MCF 10A (cell line): ENCODE measurements around the gene FAM124B. TPM values are rescaled to one million over a fixed set of nuclear protein-coding genes. Genes with fewer than 3 reads are reported as not detected.

ENCODE experiments used
- BruUV-seq: library from RNA; stranded (reverse); fragments of 400-500 nt; replicated peaks from 2 replicates; lab custom pipeline; 2021; lab: Mats Ljungman, UMichigan
- CTCF ChIA-PET: fragments of 300-600 bp; sonication (Branson Sonifier 250); formaldehyde crosslinking; extraction: SDS; loops from one replicate; lab custom pipeline; 2021; ENCODE audit warnings: antibody characterized with exemption, inconsistent platforms; lab: Yijun Ruan, JAX
- POLR2A ChIA-PET: fragments of 300-600, 350-650 bp; sonication (Branson Sonifier 250); formaldehyde crosslinking; extraction: SDS; loops from one replicate; lab custom pipeline; 2020; ENCODE audit warnings: antibody characterized with exemption, inconsistent platforms; lab: Yijun Ruan, JAX
- DNase-seq: peaks from one replicate; pipeline ENCODE4 v3.0.0-alpha.2; 2018; ENCODE audit not compliant: unreplicated experiment
- H3K27ac Mint-ChIP-seq: one replicate; pipeline ENCODE4 v1.8.0; 2022; ENCODE audit warnings: mild to moderate bottlenecking, low read depth, mixed read lengths; ENCODE audit not compliant: unreplicated experiment
- H3K27me3 Mint-ChIP-seq: one replicate; pipeline ENCODE4 v1.8.0; 2022; ENCODE audit warnings: mixed read lengths; ENCODE audit not compliant: insufficient read depth, unreplicated experiment
- H3K36me3 Mint-ChIP-seq: one replicate; pipeline ENCODE4 v1.8.0; 2022; ENCODE audit warnings: mild to moderate bottlenecking, moderate library complexity, mixed read lengths; ENCODE audit not compliant: insufficient read depth, unreplicated experiment
- H3K4me1 Mint-ChIP-seq: one replicate; pipeline ENCODE4 v1.8.0; 2022; ENCODE audit warnings: mixed read lengths; ENCODE audit not compliant: insufficient read depth, unreplicated experiment
- H3K4me3 Mint-ChIP-seq: one replicate; pipeline ENCODE4 v1.8.0; 2022; ENCODE audit warnings: mild to moderate bottlenecking, moderate library complexity, mixed read lengths; ENCODE audit not compliant: unreplicated experiment
- H3K9me3 Mint-ChIP-seq: one replicate; pipeline ENCODE4 v1.8.0; 2022; ENCODE audit warnings: mixed read lengths; ENCODE audit not compliant: unreplicated experiment
- CTCF ChIP-seq: fragments of 200-600 bp; IDR thresholded peaks from one replicate; pipeline ENCODE4 v1.8.0; 2022; ENCODE audit warnings: antibody characterized with exemption, mild to moderate bottlenecking; ENCODE audit not compliant: unreplicated experiment
- intact Hi-C: fragments of 100-400 bp; cut with micrococcal nuclease; formaldehyde crosslinking; loops from 2 replicates; pipeline ENCODE4 v1.14.1; 2022
- total RNA-seq: library from RNA; stranded (reverse); gene quantifications from 2 replicates; pipeline ENCODE4 v1.2.3, GENCODE V29; 2022

The FAM124B gene
- total RNA-seq, 1 experiment from 2014 or later: not detected

- no TSS peak for BruUV-seq
- Mint-ChIP-seq H3K4me1 (peaks cover 13% of the 10 kb centered on the region), H3K27ac (no peak overlapping the region), H3K9me3 (no peaks in the 10 kb centered on the region), H3K36me3 (no peaks in the 10 kb centered on the region), H3K27me3 (no peaks in the 10 kb centered on the region), H3K4me3 (no peak overlapping the region)
- no peak for DNase-seq
- CTCF ChIA-PET: interaction anchor here (0.6 to 1.1 kb wide), 2 partner anchors 288 to 289 kb away, joined by 3 read pairs; no protein-coding TSS in a partner anchor
- no peak for TF ChIP-seq CTCF
- intact Hi-C loops: no loop called here
- POLR2A ChIA-PET: no interaction called here
Observed at GRCh38 chr2:224362094-224362493, 39.8 kb downstream of the FAM124B start.

DNA sequence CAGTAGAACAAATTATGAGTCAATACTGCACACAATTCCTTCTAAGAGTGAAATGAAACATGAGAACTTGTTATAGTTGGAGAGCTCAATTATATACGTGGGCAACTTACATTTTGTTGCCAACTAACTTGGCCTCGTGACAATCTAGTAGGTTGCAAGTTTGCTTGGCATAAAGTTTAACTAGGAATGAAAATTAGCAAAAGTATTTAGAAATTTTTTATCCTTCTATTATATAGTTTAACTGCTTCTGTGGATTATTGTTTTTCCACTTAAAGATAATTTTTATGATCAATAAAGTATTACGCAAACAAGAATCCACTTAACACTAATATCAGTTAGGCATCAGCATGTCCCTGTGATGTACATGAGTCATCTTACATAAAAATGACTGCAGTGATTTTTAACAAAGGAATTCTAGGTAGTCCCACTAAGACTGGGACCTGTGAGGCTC lies 41.1 kb downstream of the FAM124B start:
- CTCF ChIA-PET: interaction anchor here (0.6 to 4.4 kb wide), 7 partner anchors 10 to 295 kb away, joined by 3 to 33 read pairs (median 3); no protein-coding TSS in a partner anchor
- BruUV-seq: no TSS peak

GRCh38 chr2:224359569-224359968 lies 42.3 kb downstream of the FAM124B start:
- TF ChIP-seq CTCF: peak; percentile 10
- Mint-ChIP-seq H3K4me3 (no peak overlapping the region), H3K27ac (peak overlapping the region; percentile 27), H3K4me1 (peaks cover 7% of the 10 kb centered on the region), H3K36me3 (no peaks in the 10 kb centered on the region), H3K9me3 (no peaks in the 10 kb centered on the region), H3K27me3 (peaks cover 13% of the 10 kb centered on the region)
- intact Hi-C loops: loop anchor here (10.0 kb wide), 1 partner anchor 755 kb away; no protein-coding TSS in a partner anchor
- ChIA-PET CTCF (interaction anchor here (0.6 to 4.4 kb wide), 7 partner anchors 9 to 418 kb away, joined by 3 to 33 read pairs (median 11); no protein-coding TSS in a partner anchor), POLR2A (no interaction called here)
- BruUV-seq: no TSS peak
- DNase-seq: peak; percentile 20

More for the DNA sequence above, 41.1 kb downstream of the FAM124B start:
- Mint-ChIP-seq H3K36me3 (no peaks in the 10 kb centered on the region), H3K27ac (peak overlapping the region; percentile 27), H3K4me3 (no peak overlapping the region), H3K27me3 (peaks cover under 1% of the 10 kb centered on the region), H3K4me1 (peaks cover 7% of the 10 kb centered on the region), H3K9me3 (no peaks in the 10 kb centered on the region)
- peak; percentile 78 for DNase-seq
- POLR2A ChIA-PET: interaction anchor here (0.5 to 1.7 kb wide), 4 partner anchors 10 to 275 kb away, joined by 3 to 4 read pairs (median 3); no protein-coding TSS in a partner anchor
- no peak for TF ChIP-seq CTCF
- intact Hi-C loops: no loop called here

DNA sequence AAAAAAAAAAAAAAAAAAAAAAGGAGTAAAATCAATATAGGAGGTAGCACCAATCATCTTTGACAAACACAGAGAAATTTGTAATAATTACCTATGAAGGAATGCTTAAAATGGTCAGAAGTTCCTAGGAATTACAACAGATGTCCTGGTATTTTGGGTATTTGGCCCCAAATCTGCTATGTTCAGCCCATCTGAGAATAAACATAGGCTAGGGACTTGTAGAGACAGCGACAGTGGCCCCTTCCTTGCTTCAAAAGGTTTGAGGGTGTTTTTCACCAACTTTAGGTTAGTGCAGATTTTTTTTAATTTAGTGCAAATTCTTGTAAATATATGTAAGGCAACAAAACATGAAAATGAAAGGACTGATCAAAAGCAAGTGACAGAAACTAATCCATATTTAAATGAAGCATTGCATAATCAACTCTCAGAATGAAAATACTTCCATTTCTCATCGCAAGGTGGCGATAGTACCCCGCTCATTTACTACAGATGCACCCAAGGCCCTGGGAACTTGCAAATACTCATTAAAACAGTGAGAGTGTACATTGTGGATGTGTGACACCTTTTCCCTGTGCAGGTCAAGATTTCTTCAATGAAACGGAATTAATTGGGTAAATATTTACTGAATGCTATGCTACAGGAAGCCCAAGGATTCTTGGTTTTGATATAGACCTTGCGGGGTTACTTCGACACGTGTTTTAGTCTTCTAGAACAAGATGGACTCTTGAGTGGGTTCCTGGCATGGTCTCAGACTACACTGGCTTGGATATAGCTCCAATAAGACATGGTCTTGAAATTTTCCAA lies 44.6 kb downstream of the FAM124B start:
- peaks cover 26% of the 10 kb centered on the region for H3K27me3 Mint-ChIP-seq
- CTCF ChIA-PET: interaction anchor here (0.5 to 4.4 kb wide), 13 partner anchors 11 to 1880 kb away, joined by 3 to 33 read pairs (median 7); no protein-coding TSS in a partner anchor
- POLR2A ChIA-PET: no interaction called here
- H3K36me3 Mint-ChIP-seq: no peaks in the 10 kb centered on the region
- H3K27ac Mint-ChIP-seq: no peak overlapping the region
- no TSS peak for BruUV-seq
- H3K4me1 Mint-ChIP-seq: peaks cover 7% of the 10 kb centered on the region
- TF ChIP-seq CTCF: peak; percentile 80
- no peaks in the 10 kb centered on the region for H3K9me3 Mint-ChIP-seq
- DNase-seq: peak; percentile 72
- H3K4me3 Mint-ChIP-seq: no peak overlapping the region
- intact Hi-C loops: loop anchor here (1.0 to 10.0 kb wide), 7 partner anchors 92 to 1304 kb away; no protein-coding TSS in a partner anchor
